MCF 10A (cell line): ENCODE measurements around the gene TEX47. TPM values are rescaled to one million over a fixed set of nuclear protein-coding genes. Genes with fewer than 3 reads are reported as not detected.

Source experiments
- BruUV-seq: library from RNA; stranded (reverse); fragments of 400-500 nt; replicated peaks from 2 replicates; lab custom pipeline; 2021; lab: Mats Ljungman, UMichigan
- CTCF ChIA-PET: fragments of 300-600 bp; sonication (Branson Sonifier 250); formaldehyde crosslinking; extraction: SDS; loops from one replicate; lab custom pipeline; 2021; ENCODE audit warnings: antibody characterized with exemption, inconsistent platforms; lab: Yijun Ruan, JAX
- POLR2A ChIA-PET: fragments of 300-600, 350-650 bp; sonication (Branson Sonifier 250); formaldehyde crosslinking; extraction: SDS; loops from one replicate; lab custom pipeline; 2020; ENCODE audit warnings: antibody characterized with exemption, inconsistent platforms; lab: Yijun Ruan, JAX
- DNase-seq: peaks from one replicate; pipeline ENCODE4 v3.0.0-alpha.2; 2018; ENCODE audit not compliant: unreplicated experiment
- H3K27ac Mint-ChIP-seq: one replicate; pipeline ENCODE4 v1.8.0; 2022; ENCODE audit warnings: mild to moderate bottlenecking, low read depth, mixed read lengths; ENCODE audit not compliant: unreplicated experiment
- H3K27me3 Mint-ChIP-seq: one replicate; pipeline ENCODE4 v1.8.0; 2022; ENCODE audit warnings: mixed read lengths; ENCODE audit not compliant: insufficient read depth, unreplicated experiment
- H3K36me3 Mint-ChIP-seq: one replicate; pipeline ENCODE4 v1.8.0; 2022; ENCODE audit warnings: mild to moderate bottlenecking, moderate library complexity, mixed read lengths; ENCODE audit not compliant: insufficient read depth, unreplicated experiment
- H3K4me1 Mint-ChIP-seq: one replicate; pipeline ENCODE4 v1.8.0; 2022; ENCODE audit warnings: mixed read lengths; ENCODE audit not compliant: insufficient read depth, unreplicated experiment
- H3K4me3 Mint-ChIP-seq: one replicate; pipeline ENCODE4 v1.8.0; 2022; ENCODE audit warnings: mild to moderate bottlenecking, moderate library complexity, mixed read lengths; ENCODE audit not compliant: unreplicated experiment
- H3K9me3 Mint-ChIP-seq: one replicate; pipeline ENCODE4 v1.8.0; 2022; ENCODE audit warnings: mixed read lengths; ENCODE audit not compliant: unreplicated experiment
- intact Hi-C: fragments of 100-400 bp; cut with micrococcal nuclease; formaldehyde crosslinking; loops from 2 replicates; pipeline ENCODE4 v1.14.1; 2022
- total RNA-seq: library from RNA; stranded (reverse); gene quantifications from 2 replicates; pipeline ENCODE4 v1.2.3, GENCODE V29; 2022
- TF ChIP-seq, protein P1 (sequence below): fragments of 200-600 bp; IDR thresholded peaks from one replicate; pipeline ENCODE4 v1.8.0; 2022; ENCODE audit warnings: antibody characterized with exemption, mild to moderate bottlenecking; ENCODE audit not compliant: unreplicated experiment

TEX47 gene
- total RNA-seq, 1 experiment from 2014 or later = not detected

DNA sequence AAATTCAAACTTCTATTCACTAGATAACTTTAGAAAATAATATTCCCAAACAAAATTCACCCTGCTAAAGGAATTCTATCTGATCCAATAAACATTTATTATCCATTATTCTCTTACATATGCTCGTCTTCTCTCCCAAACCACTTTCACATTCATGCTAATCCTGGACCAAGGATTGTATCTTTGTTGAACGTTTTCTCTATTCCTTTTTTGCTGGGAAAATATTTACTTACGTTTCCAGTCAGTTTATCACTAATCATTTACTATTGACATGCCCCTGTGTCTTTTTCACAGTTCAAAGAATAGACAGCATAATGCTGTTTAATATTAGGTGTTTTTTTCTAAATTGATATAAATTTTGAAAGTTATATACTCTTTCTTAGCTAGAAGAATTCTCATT is 3.2 kb downstream of the TEX47 start:
- Mint-ChIP-seq H3K27ac (no peak overlapping the region), H3K27me3 (peaks cover 52% of the 10 kb centered on the region), H3K9me3 (no peaks in the 10 kb centered on the region), H3K36me3 (no peaks in the 10 kb centered on the region), H3K4me1 (no peaks in the 10 kb centered on the region), H3K4me3 (no peak overlapping the region)
- no peak for DNase-seq
- intact Hi-C loops = no loop called here
- TF ChIP-seq, protein P1, sequence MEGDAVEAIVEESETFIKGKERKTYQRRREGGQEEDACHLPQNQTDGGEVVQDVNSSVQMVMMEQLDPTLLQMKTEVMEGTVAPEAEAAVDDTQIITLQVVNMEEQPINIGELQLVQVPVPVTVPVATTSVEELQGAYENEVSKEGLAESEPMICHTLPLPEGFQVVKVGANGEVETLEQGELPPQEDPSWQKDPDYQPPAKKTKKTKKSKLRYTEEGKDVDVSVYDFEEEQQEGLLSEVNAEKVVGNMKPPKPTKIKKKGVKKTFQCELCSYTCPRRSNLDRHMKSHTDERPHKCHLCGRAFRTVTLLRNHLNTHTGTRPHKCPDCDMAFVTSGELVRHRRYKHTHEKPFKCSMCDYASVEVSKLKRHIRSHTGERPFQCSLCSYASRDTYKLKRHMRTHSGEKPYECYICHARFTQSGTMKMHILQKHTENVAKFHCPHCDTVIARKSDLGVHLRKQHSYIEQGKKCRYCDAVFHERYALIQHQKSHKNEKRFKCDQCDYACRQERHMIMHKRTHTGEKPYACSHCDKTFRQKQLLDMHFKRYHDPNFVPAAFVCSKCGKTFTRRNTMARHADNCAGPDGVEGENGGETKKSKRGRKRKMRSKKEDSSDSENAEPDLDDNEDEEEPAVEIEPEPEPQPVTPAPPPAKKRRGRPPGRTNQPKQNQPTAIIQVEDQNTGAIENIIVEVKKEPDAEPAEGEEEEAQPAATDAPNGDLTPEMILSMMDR = no peak
- CTCF ChIA-PET = interaction anchor here (2.4 to 3.1 kb wide), 2 partner anchors 11 to 14 kb away, joined by 5 to 19 read pairs; no protein-coding TSS in a partner anchor
- BruUV-seq = no TSS peak
- POLR2A ChIA-PET = no interaction called here

GRCh38 chr7:88791891-88792290 is 3.6 kb downstream of the TEX47 start:
- intact Hi-C loops = no loop called here
- no peaks in the 10 kb centered on the region for H3K36me3 Mint-ChIP-seq
- ChIA-PET CTCF (interaction anchor here (0.7 to 3.1 kb wide), 4 partner anchors 10 to 831 kb away, joined by 3 to 19 read pairs (median 5); no protein-coding TSS in a partner anchor), POLR2A (no interaction called here)
- H3K27ac Mint-ChIP-seq = no peak overlapping the region
- H3K4me1 Mint-ChIP-seq = no peaks in the 10 kb centered on the region
- no peaks in the 10 kb centered on the region for H3K9me3 Mint-ChIP-seq
- H3K27me3 Mint-ChIP-seq = peaks cover 52% of the 10 kb centered on the region
- DNase-seq = no peak
- no peak overlapping the region for H3K4me3 Mint-ChIP-seq
- BruUV-seq = no TSS peak
- TF ChIP-seq, protein P1 = no peak

DNA sequence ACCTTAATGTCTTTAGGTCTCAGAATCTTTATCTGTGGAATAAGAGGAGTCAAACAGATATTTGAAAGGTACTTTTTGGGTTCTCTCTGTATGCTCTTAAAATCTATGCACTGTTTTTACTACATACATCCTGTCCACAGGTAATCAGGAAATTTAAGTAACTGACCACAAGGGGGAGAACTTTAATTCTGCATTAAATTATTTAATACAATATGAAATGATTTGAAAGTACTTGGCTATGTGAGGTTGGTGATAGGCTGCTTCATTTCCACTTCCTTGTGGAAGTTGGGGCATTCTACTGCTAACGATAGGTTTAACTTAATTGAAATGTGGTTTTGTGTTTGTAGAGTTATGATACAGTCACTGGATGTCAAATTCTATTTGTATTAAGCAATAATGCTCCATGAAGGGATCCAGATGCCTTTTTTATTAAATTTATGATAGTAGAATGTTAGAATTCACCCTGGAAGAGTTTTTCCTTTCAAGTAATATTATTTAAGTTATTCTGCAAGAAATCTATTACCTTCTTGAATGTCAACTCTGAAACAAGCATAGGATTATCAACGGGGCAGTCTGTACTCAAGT is 6.0 kb downstream of the TEX47 start:
- Mint-ChIP-seq H3K4me1 (no peaks in the 10 kb centered on the region), H3K27me3 (peaks cover 53% of the 10 kb centered on the region), H3K36me3 (no peaks in the 10 kb centered on the region), H3K9me3 (no peaks in the 10 kb centered on the region), H3K27ac (no peak overlapping the region), H3K4me3 (no peak overlapping the region)
- TF ChIP-seq, protein P1 = peak; percentile 46
- POLR2A ChIA-PET = no interaction called here
- DNase-seq = peak; percentile 38
- CTCF ChIA-PET = interaction anchor here (0.6 to 3.1 kb wide), 4 partner anchors 11 to 1316 kb away, joined by 3 to 19 read pairs (median 4); no protein-coding TSS in a partner anchor
- BruUV-seq = no TSS peak
- intact Hi-C loops = loop anchor here (10.0 kb wide), 1 partner anchor 1325 kb away; no protein-coding TSS in a partner anchor

- ChIA-PET POLR2A (no interaction called here), CTCF (interaction anchor here (0.7 kb wide), 1 partner anchor 544 kb away, joined by 3 read pairs; no protein-coding TSS in a partner anchor)
- BruUV-seq = no TSS peak
- Mint-ChIP-seq H3K4me3 (no peak overlapping the region), H3K27ac (no peak overlapping the region), H3K27me3 (peaks cover 55% of the 10 kb centered on the region), H3K4me1 (no peaks in the 10 kb centered on the region), H3K9me3 (no peaks in the 10 kb centered on the region), H3K36me3 (no peaks in the 10 kb centered on the region)
- TF ChIP-seq, protein P1 = no peak
- intact Hi-C loops = loop anchor here (10.0 kb wide), 1 partner anchor 1327 kb away; no protein-coding TSS in a partner anchor
- DNase-seq = no peak
Observed at GRCh38 chr7:88787777-88788176, 7.8 kb downstream of the TEX47 start.
